Nephron progenitor cell (in vitro differentiated cells): ENCODE measurements around the gene PPP4R3B.

Source experiments
- DNase-seq: peaks from one replicate; pipeline ENCODE4 v3.0.0; 2021
- H3K27ac Mint-ChIP-seq: 2 replicates; pipeline ENCODE4 v1.8.0; 2021; ENCODE audit warnings: mild to moderate bottlenecking, moderate library complexity, mixed read lengths
- H3K27me3 Mint-ChIP-seq: 2 replicates; pipeline ENCODE4 v1.8.0; 2021; ENCODE audit warnings: mild to moderate bottlenecking, low read depth, mixed read lengths; ENCODE audit not compliant: poor library complexity
- H3K36me3 Mint-ChIP-seq: 2 replicates; pipeline ENCODE4 v1.8.0; 2021; ENCODE audit warnings: low read depth, mixed read lengths
- H3K4me1 Mint-ChIP-seq: 2 replicates; pipeline ENCODE4 v1.8.0; 2021; ENCODE audit warnings: mixed read lengths
- H3K4me3 Mint-ChIP-seq: 2 replicates; pipeline ENCODE4 v1.8.0; 2021; ENCODE audit warnings: mild to moderate bottlenecking, moderate library complexity, mixed read lengths
- H3K9me3 Mint-ChIP-seq: 2 replicates; pipeline ENCODE4 v1.8.0; 2021; ENCODE audit warnings: mild to moderate bottlenecking, moderate library complexity, mixed read lengths
- TF ChIP-seq, protein P1 (sequence below): fragments of 200-600 bp; sonication (generic); IDR thresholded peaks from 2 replicates; pipeline ENCODE4 v1.5.0; 2021; ENCODE audit warnings: antibody characterized with exemption

PPP4R3B gene

DNA sequence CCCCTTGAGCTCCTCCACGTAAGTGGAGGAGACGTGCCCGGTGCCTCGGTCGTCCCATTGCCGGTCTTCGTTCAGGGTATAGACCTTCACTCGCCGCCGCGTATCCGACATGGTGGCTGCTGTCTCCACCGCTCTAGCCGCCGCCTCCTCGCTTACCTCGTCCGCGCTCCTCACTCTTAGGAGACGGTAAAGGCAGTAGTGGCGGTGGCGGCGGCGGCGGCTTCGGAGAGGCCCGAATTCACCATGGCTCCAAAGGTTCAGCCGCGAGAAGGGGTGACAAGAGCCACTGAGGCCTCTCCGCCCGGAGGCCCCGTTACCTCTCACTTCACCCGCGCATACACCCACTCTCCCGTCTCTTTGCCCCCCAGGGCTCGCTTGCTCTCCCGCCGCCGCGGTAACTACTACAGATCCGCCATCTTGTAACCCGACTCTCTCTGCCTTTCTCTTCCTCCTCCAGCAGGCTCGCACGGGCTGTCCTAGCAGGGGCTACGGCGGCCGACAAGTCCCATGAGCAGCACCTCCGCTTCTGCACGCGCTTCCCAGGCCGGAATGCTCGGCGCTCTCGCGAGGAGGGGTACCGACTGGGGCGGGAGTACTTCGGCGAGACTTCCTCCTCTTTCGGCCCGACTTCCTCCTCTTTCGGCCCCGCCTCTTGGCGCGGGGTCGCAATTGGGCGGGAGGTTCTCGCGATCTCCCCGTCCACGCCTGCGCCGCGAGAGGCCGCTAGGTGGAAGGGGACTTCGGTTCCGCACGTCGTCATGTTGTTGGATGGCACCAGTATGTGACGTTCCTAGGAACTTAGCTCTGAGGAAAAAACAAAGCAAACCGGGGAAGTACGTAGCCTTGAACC lies at the start of gene PPP4R3B:
PPP4R3B (minus strand) TSS at position 448 of the 850 bp plus-strand sequence; CDS start at position 111, 337 bp downstream.
- TF ChIP-seq, protein P1, sequence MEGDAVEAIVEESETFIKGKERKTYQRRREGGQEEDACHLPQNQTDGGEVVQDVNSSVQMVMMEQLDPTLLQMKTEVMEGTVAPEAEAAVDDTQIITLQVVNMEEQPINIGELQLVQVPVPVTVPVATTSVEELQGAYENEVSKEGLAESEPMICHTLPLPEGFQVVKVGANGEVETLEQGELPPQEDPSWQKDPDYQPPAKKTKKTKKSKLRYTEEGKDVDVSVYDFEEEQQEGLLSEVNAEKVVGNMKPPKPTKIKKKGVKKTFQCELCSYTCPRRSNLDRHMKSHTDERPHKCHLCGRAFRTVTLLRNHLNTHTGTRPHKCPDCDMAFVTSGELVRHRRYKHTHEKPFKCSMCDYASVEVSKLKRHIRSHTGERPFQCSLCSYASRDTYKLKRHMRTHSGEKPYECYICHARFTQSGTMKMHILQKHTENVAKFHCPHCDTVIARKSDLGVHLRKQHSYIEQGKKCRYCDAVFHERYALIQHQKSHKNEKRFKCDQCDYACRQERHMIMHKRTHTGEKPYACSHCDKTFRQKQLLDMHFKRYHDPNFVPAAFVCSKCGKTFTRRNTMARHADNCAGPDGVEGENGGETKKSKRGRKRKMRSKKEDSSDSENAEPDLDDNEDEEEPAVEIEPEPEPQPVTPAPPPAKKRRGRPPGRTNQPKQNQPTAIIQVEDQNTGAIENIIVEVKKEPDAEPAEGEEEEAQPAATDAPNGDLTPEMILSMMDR: no peak
- peaks cover 26% of the 10 kb centered on the region for H3K36me3 Mint-ChIP-seq
- H3K4me1 Mint-ChIP-seq: peaks cover 18% of the 10 kb centered on the region
- H3K9me3 Mint-ChIP-seq: no peaks in the 10 kb centered on the region
- no peak within 1 kb of the TSS for H3K27ac Mint-ChIP-seq
- no peak within 1 kb of the TSS for H3K4me3 Mint-ChIP-seq
- DNase-seq: peak; percentile 96
- H3K27me3 Mint-ChIP-seq: peaks cover 2% of the 10 kb centered on the region

- Mint-ChIP-seq H3K9me3 (peaks cover 15% of the 10 kb centered on the region), H3K4me3 (no peak overlapping the region), H3K4me1 (no peaks in the 10 kb centered on the region), H3K27ac (no peak overlapping the region), H3K36me3 (peaks cover 77% of the 10 kb centered on the region), H3K27me3 (no peaks in the 10 kb centered on the region)
- TF ChIP-seq, protein P1: no peak
- no peak for DNase-seq
Observed at GRCh38 chr2:55653255-55653654, 35.8 kb upstream of the PPP4R3B start.

GRCh38 chr2:55649211-55649610 lies 31.8 kb upstream of the PPP4R3B start:
- no peaks in the 10 kb centered on the region for H3K27me3 Mint-ChIP-seq

DNA sequence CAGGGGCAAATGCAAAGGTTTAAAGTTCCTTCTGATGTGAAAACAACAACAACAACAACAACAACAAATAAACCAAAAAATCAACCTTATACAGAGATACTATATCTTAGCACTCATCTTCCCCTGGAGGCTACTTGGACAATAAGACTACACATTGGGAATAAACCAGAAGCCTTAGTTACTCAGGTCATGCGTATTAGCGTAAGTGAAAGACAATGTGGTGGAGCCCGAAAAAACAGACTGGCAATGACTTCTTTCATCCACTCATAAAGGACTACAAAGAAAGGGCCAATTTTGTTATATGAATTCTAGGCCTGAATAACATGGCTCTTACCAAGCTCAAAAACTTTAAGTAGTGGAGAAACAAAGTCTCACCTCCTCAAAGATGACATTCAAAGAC lies 19.4 kb upstream of the PPP4R3B start:
- peaks cover 41% of the 10 kb centered on the region for H3K36me3 Mint-ChIP-seq
- H3K4me3 Mint-ChIP-seq: no peak overlapping the region
- no peak overlapping the region for H3K27ac Mint-ChIP-seq
- no peaks in the 10 kb centered on the region for H3K27me3 Mint-ChIP-seq
- no peaks in the 10 kb centered on the region for H3K9me3 Mint-ChIP-seq
- no peaks in the 10 kb centered on the region for H3K4me1 Mint-ChIP-seq
- TF ChIP-seq, protein P1: no peak
- no peak for DNase-seq

More at GRCh38 chr2:55649211-55649610, 31.8 kb upstream of the PPP4R3B start:
- H3K9me3 Mint-ChIP-seq: peaks cover 15% of the 10 kb centered on the region
- no peaks in the 10 kb centered on the region for H3K4me1 Mint-ChIP-seq
- DNase-seq: no peak
- TF ChIP-seq, protein P1: no peak
- H3K27ac Mint-ChIP-seq: peak overlapping the region; percentile 32
- H3K4me3 Mint-ChIP-seq: no peak overlapping the region
- H3K36me3 Mint-ChIP-seq: peaks cover 72% of the 10 kb centered on the region

DNA sequence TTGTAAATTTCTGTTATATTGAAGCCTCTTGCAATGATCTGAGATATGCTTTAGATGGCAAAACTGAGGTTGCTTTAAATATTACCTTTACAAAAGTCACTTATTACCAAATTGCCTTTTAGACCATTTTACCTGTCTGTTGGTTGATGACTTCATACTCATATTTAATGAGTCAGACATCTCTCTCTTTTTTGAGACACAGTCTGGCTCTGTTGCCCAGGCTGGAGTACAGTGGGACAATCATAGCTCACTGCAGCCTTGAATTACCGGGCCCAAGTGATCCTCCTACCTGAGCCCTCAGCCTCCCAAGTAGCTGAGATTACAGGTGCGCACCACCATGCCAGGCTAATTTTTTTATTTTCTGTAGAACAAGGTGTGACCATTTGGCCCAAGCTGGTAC lies 11.5 kb upstream of the PPP4R3B start:
- Mint-ChIP-seq H3K27ac (no peak overlapping the region), H3K36me3 (peaks cover 30% of the 10 kb centered on the region), H3K9me3 (no peaks in the 10 kb centered on the region), H3K4me1 (no peaks in the 10 kb centered on the region), H3K27me3 (no peaks in the 10 kb centered on the region), H3K4me3 (no peak overlapping the region)
- no peak for DNase-seq
- TF ChIP-seq, protein P1: no peak

DNA sequence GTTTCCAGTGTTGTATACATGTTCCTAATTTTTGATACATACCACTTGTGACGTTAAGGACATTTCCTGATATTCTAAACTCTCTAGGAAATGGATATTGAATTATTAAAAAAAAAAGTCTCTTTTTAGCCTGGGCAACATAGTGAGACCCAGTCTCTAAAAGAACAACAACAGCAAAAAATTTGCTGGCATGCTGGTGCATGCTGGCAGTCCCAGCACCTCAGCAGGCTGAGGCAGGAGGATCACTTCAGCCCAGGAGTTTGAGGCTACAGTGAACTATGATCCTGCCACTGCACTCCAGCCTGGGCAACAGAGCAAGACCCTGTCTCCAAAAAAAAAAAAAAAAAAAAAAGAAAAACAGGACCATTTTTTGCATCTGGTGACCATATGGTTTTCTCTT lies 10.5 kb upstream of the PPP4R3B start:
- Mint-ChIP-seq H3K9me3 (no peaks in the 10 kb centered on the region), H3K4me3 (no peak overlapping the region), H3K36me3 (peaks cover 30% of the 10 kb centered on the region), H3K27ac (no peak overlapping the region), H3K4me1 (peaks cover 3% of the 10 kb centered on the region), H3K27me3 (no peaks in the 10 kb centered on the region)
- no peak for DNase-seq
- TF ChIP-seq, protein P1: no peak
